ENCODE measurements around the gene MED12. TPM values are rescaled to one million over a fixed set of nuclear protein-coding genes. Genes with fewer than 3 reads are reported as not detected.

MED12 gene
- total and polyA plus RNA-seq, 10 of the 15 experiments (the other 5 are each of a cell fraction or from before 2014, with no cell fraction given), result 0.68 to 28.5 (median 13.7) TPM

DNA sequence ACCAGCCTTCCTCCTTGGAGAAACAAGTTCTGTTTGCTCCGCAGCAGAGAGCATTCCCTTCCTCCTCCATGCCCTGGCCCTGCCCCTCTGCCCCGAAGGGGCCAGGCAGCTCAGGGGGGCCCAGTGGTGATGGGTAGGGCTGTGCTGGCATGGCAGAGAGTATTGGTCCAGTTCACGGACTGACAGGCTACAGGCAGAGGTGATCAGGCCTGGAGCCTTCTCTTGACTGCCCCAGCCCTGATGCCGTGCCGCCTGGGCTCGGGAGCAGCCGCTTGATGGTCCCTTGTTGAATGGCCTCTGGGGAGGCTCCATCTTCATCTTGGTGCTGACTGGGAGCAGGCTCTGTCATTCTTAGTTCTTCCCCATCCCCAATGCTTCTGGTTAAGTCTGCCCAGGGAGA is 35.8 kb downstream of the MED12 start:
- H3K27me3 ChIP-seq (replicated peaks in 1 of 2; ENCODE audit: control insufficient read depth in 2 of 2, insufficient read depth in 2 of 2, low read length in 1 of 2), result no peaks in the 10 kb centered on the region
- no peak overlapping the region for H3K9ac ChIP-seq (ENCODE audit: control insufficient read depth, insufficient read depth, low read length)
- H3K36me3 ChIP-seq (ENCODE audit: control insufficient read depth in 2 of 2, insufficient read depth in 2 of 2, low read length in 1 of 2), result no peaks in the 10 kb centered on the region
- FAIRE-seq (no peak), ATAC-seq (no peak), DNase-seq (ENCODE audit: low read depth, low spot score) (no peak)
- no peaks in the 10 kb centered on the region for H3K9me3 ChIP-seq (replicated peaks; ENCODE audit: control insufficient read depth, insufficient read depth, low read length)
- no peaks in the 10 kb centered on the region for H3K4me1 ChIP-seq (ENCODE audit: control insufficient read depth, insufficient read depth, low read length)
- no TSS peak for BruUV-seq (replicated peaks)
- POLR2A ChIA-PET, result no interaction called here
- SMC1A ChIA-PET (ENCODE audit: uncharacterized antibody, unreplicated experiment), result no interaction called here
- H3K79me2 ChIP-seq (ENCODE audit: control insufficient read depth, insufficient read depth, low read length), result no peaks in the 10 kb centered on the region
- no peak overlapping the region for H2AFZ ChIP-seq (ENCODE audit: control insufficient read depth, low read depth, low read length)
- CTCF ChIA-PET, result no interaction called here
- intact Hi-C loops (cut with micrococcal nuclease; ENCODE audit: unreplicated experiment), result no loop called here
- RAD21 ChIA-PET (ENCODE audit: unreplicated experiment), result no interaction called here
- no peaks in the 10 kb centered on the region for H4K20me1 ChIP-seq (ENCODE audit: control insufficient read depth, insufficient read depth)
- TF ChIP-seq, protein P1, sequence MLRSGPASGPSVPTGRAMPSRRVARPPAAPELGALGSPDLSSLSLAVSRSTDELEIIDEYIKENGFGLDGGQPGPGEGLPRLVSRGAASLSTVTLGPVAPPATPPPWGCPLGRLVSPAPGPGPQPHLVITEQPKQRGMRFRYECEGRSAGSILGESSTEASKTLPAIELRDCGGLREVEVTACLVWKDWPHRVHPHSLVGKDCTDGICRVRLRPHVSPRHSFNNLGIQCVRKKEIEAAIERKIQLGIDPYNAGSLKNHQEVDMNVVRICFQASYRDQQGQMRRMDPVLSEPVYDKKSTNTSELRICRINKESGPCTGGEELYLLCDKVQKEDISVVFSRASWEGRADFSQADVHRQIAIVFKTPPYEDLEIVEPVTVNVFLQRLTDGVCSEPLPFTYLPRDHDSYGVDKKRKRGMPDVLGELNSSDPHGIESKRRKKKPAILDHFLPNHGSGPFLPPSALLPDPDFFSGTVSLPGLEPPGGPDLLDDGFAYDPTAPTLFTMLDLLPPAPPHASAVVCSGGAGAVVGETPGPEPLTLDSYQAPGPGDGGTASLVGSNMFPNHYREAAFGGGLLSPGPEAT (IDR thresholded peaks at IDR 0.05; ENCODE audit: low read depth), result no peak
- TF ChIP-seq, protein P2, sequence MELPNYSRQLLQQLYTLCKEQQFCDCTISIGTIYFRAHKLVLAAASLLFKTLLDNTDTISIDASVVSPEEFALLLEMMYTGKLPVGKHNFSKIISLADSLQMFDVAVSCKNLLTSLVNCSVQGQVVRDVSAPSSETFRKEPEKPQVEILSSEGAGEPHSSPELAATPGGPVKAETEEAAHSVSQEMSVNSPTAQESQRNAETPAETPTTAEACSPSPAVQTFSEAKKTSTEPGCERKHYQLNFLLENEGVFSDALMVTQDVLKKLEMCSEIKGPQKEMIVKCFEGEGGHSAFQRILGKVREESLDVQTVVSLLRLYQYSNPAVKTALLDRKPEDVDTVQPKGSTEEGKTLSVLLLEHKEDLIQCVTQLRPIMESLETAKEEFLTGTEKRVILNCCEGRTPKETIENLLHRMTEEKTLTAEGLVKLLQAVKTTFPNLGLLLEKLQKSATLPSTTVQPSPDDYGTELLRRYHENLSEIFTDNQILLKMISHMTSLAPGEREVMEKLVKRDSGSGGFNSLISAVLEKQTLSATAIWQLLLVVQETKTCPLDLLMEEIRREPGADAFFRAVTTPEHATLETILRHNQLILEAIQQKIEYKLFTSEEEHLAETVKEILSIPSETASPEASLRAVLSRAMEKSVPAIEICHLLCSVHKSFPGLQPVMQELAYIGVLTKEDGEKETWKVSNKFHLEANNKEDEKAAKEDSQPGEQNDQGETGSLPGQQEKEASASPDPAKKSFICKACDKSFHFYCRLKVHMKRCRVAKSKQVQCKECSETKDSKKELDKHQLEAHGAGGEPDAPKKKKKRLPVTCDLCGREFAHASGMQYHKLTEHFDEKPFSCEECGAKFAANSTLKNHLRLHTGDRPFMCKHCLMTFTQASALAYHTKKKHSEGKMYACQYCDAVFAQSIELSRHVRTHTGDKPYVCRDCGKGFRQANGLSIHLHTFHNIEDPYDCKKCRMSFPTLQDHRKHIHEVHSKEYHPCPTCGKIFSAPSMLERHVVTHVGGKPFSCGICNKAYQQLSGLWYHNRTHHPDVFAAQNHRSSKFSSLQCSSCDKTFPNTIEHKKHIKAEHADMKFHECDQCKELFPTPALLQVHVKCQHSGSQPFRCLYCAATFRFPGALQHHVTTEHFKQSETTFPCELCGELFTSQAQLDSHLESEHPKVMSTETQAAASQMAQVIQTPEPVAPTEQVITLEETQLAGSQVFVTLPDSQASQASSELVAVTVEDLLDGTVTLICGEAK (IDR thresholded peaks at IDR 0.05; ENCODE audit: borderline replicate concordance), result no peak
- TF ChIP-seq SMAD1 (IDR thresholded peaks at IDR 0.05; ENCODE audit: low read depth, partially characterized antibody) (no peak), BMI1 (IDR thresholded peaks at IDR 0.05; ENCODE audit: borderline replicate concordance) (no peak), NFYB (IDR thresholded peaks at IDR 0.05; ENCODE audit: insufficient read depth, low read depth, low read length) (no peak), RELA (IDR thresholded peaks at IDR 0.05; ENCODE audit: borderline replicate concordance, partially characterized antibody) (no peak), IKZF1 (conservative IDR thresholded peaks at IDR 0.05) (no peak), TCF12 (IDR thresholded peaks at IDR 0.05; ENCODE audit: low read depth, low read length) (no peak), POU2F2 (IDR thresholded peaks at IDR 0.05; ENCODE audit: borderline replicate concordance, low read depth, low read length) (no peak), HDAC6 (IDR thresholded peaks at IDR 0.05; ENCODE audit: unreplicated experiment) (no peak), BRCA1 (IDR thresholded peaks at IDR 0.05; ENCODE audit: low read depth, low read length) (no peak), NRF1 (conservative IDR thresholded peaks at IDR 0.05; ENCODE audit: low read depth, low read length) (no peak), MTA3 (IDR thresholded peaks at IDR 0.05; ENCODE audit: borderline replicate concordance, low read length) (no peak), EED (IDR thresholded peaks at IDR 0.05; ENCODE audit: low read depth) (no peak)
- TF ChIP-seq, protein P3, sequence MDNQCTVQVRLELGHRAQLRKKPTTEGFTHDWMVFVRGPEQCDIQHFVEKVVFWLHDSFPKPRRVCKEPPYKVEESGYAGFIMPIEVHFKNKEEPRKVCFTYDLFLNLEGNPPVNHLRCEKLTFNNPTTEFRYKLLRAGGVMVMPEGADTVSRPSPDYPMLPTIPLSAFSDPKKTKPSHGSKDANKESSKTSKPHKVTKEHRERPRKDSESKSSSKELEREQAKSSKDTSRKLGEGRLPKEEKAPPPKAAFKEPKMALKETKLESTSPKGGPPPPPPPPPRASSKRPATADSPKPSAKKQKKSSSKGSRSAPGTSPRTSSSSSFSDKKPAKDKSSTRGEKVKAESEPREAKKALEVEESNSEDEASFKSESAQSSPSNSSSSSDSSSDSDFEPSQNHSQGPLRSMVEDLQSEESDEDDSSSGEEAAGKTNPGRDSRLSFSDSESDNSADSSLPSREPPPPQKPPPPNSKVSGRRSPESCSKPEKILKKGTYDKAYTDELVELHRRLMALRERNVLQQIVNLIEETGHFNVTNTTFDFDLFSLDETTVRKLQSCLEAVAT (IDR thresholded peaks at IDR 0.05), result no peak
- TF ChIP-seq, protein P4, sequence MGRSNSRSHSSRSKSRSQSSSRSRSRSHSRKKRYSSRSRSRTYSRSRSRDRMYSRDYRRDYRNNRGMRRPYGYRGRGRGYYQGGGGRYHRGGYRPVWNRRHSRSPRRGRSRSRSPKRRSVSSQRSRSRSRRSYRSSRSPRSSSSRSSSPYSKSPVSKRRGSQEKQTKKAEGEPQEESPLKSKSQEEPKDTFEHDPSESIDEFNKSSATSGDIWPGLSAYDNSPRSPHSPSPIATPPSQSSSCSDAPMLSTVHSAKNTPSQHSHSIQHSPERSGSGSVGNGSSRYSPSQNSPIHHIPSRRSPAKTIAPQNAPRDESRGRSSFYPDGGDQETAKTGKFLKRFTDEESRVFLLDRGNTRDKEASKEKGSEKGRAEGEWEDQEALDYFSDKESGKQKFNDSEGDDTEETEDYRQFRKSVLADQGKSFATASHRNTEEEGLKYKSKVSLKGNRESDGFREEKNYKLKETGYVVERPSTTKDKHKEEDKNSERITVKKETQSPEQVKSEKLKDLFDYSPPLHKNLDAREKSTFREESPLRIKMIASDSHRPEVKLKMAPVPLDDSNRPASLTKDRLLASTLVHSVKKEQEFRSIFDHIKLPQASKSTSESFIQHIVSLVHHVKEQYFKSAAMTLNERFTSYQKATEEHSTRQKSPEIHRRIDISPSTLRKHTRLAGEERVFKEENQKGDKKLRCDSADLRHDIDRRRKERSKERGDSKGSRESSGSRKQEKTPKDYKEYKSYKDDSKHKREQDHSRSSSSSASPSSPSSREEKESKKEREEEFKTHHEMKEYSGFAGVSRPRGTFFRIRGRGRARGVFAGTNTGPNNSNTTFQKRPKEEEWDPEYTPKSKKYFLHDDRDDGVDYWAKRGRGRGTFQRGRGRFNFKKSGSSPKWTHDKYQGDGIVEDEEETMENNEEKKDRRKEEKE (IDR thresholded peaks at IDR 0.05), result no peak
- WGBS (ENCODE audit: insufficient coverage, insufficient replicate concordance, low lambda C conversion rate, missing lambda C conversion rate), result 77% methylated on average over 7 of the region's 7 CpGs
- H3K27ac ChIP-seq (ENCODE audit: control insufficient read depth, insufficient read depth), result no peak overlapping the region
- in situ Hi-C loops (cut with MboI), result no loop called here
- H3K4me2 ChIP-seq (ENCODE audit: control insufficient read depth, insufficient read depth), result no peak overlapping the region
- H3K4me3 ChIP-seq, result no peak overlapping the region
